GM23338 (cell line): Measurements from ENCODE around the gene GRIK1. TPM values are rescaled to one million over a fixed set of nuclear protein-coding genes. Genes with fewer than 3 reads are reported as not detected.

Source experiments
- ATAC-seq: fragments of 200-7000 bp; cut with Tn5 transposase; 3 replicates; pipeline ENCODE4 v1.9.1; 2020
- DNase-seq: peaks from one replicate; pipeline ENCODE4 v3.0.0-alpha.2; 2015; ENCODE audit warnings: low spot score
- H2AFZ ChIP-seq: fragments of 200-600 bp; sonication (generic); 2 replicates; pipeline ENCODE4 v1.8.0; 2016; ENCODE audit warnings: antibody characterized with exemption, mild to moderate bottlenecking, moderate library complexity
- H3F3A ChIP-seq: fragments of 200-600 bp; sonication (generic); replicated peaks from 2 replicates; pipeline ENCODE4 v1.8.0; 2017; ENCODE audit warnings: antibody characterized with exemption, mixed run types, low read depth
- H3K27ac ChIP-seq: fragments of 200-600 bp; sonication (generic); 2 replicates; pipeline ENCODE4 v1.6.1; 2016; ENCODE audit warnings: low read depth
- H3K27me3 ChIP-seq: fragments of 200-600 bp; sonication (generic); 2 replicates; pipeline ENCODE4 v1.8.0; 2016; ENCODE audit warnings: mild to moderate bottlenecking, mixed run types, moderate library complexity; ENCODE audit not compliant: insufficient read depth
- H3K36me3 ChIP-seq: fragments of 200-600 bp; sonication (generic); 2 replicates; pipeline ENCODE4 v1.8.0; 2016; ENCODE audit warnings: mild to moderate bottlenecking; ENCODE audit not compliant: insufficient read depth
- H3K4me1 ChIP-seq: fragments of 200-600 bp; sonication (generic); 2 replicates; pipeline ENCODE4 v1.8.0; 2016; ENCODE audit warnings: mild to moderate bottlenecking, moderate library complexity; ENCODE audit not compliant: insufficient read depth
- H3K4me2 ChIP-seq: fragments of 200-600 bp; sonication (generic); 2 replicates; pipeline ENCODE4 v1.7.1; 2017; ENCODE audit warnings: mixed run types
- H3K4me3 ChIP-seq: fragments of 200-600 bp; sonication (generic); 2 replicates; pipeline ENCODE4 v1.6.1; 2016; ENCODE audit warnings: mixed run types
- H3K79me2 ChIP-seq: fragments of 200-600 bp; sonication (generic); replicated peaks from 2 replicates; pipeline ENCODE4 v1.8.0; 2017; ENCODE audit warnings: mild to moderate bottlenecking; ENCODE audit not compliant: insufficient read depth
- H3K9me2 ChIP-seq: fragments of 200-600 bp; sonication (generic); 2 replicates; pipeline ENCODE4 v1.8.0; 2017; ENCODE audit not compliant: insufficient read depth
- H4K20me1 ChIP-seq: fragments of 200-600 bp; sonication (generic); replicated peaks from 2 replicates; pipeline ENCODE4 v1.8.0; 2017; ENCODE audit warnings: mild to moderate bottlenecking; ENCODE audit not compliant: insufficient read depth
- H3K27ac Mint-ChIP-seq: 2 replicates; pipeline ENCODE4 v1.8.0; 2020; ENCODE audit warnings: inconsistent platforms, mild to moderate bottlenecking, moderate library complexity, mixed read lengths
- H3K27me3 Mint-ChIP-seq: 3 replicates; pipeline ENCODE4 v1.8.0; 2022; ENCODE audit warnings: low read depth, mild to moderate bottlenecking, moderate library complexity, mixed read lengths, inconsistent platforms; ENCODE audit not compliant: insufficient read depth, poor library complexity
- H3K36me3 Mint-ChIP-seq: 3 replicates; pipeline ENCODE4 v1.8.0; 2021; ENCODE audit warnings: low read depth, mild to moderate bottlenecking, inconsistent platforms, moderate library complexity, mixed read lengths
- H3K4me1 Mint-ChIP-seq: 3 replicates; pipeline ENCODE4 v1.8.0; 2020; ENCODE audit warnings: mild to moderate bottlenecking, inconsistent platforms, mixed read lengths
- H3K4me3 Mint-ChIP-seq: 3 replicates; pipeline ENCODE4 v1.8.0; 2021; ENCODE audit warnings: moderate library complexity, mild to moderate bottlenecking, inconsistent platforms, mixed read lengths
- H3K9me3 Mint-ChIP-seq: 3 replicates; pipeline ENCODE4 v1.8.0; 2020; ENCODE audit warnings: moderate library complexity, mild to moderate bottlenecking, inconsistent platforms, mixed read lengths
- ETS1 ChIP-seq: IDR thresholded peaks from 2 replicates; pipeline ENCODE4 v1.6.1; 2016; ENCODE audit warnings: antibody characterized with exemption
- JUNB ChIP-seq: IDR thresholded peaks from one replicate; pipeline ENCODE4 v1.6.1; 2016; ENCODE audit warnings: antibody characterized with exemption; ENCODE audit not compliant: unreplicated experiment
- STAT1 ChIP-seq: IDR thresholded peaks from one replicate; pipeline ENCODE4 v1.6.1; 2016; ENCODE audit warnings: antibody characterized with exemption; ENCODE audit not compliant: unreplicated experiment
- ZNF331 ChIP-seq: fragments of 250-450 bp; sonication (Bioruptor Pico); IDR thresholded peaks from 2 replicates; pipeline ENCODE4 v1.5.0; 2020; ENCODE audit warnings: low read depth, mild to moderate bottlenecking, moderate library complexity
- ZNF462 ChIP-seq: fragments of 250-450 bp; sonication (Bioruptor Pico); IDR thresholded peaks from 2 replicates; pipeline ENCODE4 v1.5.0; 2020; ENCODE audit warnings: mild to moderate bottlenecking, moderate library complexity
- polyA plus RNA-seq: library from polyadenylated mRNA; unstranded; fragments of >200 nt; fragmentation: Nextera tagmentation; extraction: Ambion mirVana; gene quantifications from 2 replicates; pipeline ENCODE4 v1.2.1, GENCODE V29; 2016
- total RNA-seq: library from RNA; depleted of rRNA; stranded (reverse); fragments of >200 nt; shearing (Covaris generic); gene quantifications from 2 replicates; pipeline ENCODE4 v1.2.3, GENCODE V29; 2014

Gene GRIK1
- total and polyA plus RNA-seq, 2 experiments from 2014 or later, result 0.18 to 0.42 TPM

GRCh38 chr21:29975776-29976175, 36.0 kb upstream of the GRIK1 start:
- H3K9me3 Mint-ChIP-seq, result no peaks in the 10 kb centered on the region
- H3K27ac Mint-ChIP-seq, result no peak overlapping the region
- no peaks in the 10 kb centered on the region for H3K9me2 ChIP-seq
- H3K36me3 ChIP-seq, result no peaks in the 10 kb centered on the region
- no peak overlapping the region for H3K4me3 Mint-ChIP-seq
- H3K27ac ChIP-seq, result no peak overlapping the region
- no peaks in the 10 kb centered on the region for H3K4me1 Mint-ChIP-seq
- no peak overlapping the region for H3K4me2 ChIP-seq
- H4K20me1 ChIP-seq, result no peaks in the 10 kb centered on the region
- H3K4me1 ChIP-seq, result peaks cover 3% of the 10 kb centered on the region; the same call in 1 of the 2 replicates
- H3K27me3 Mint-ChIP-seq, result no peaks in the 10 kb centered on the region
- H3K36me3 Mint-ChIP-seq, result no peaks in the 10 kb centered on the region
- no peak overlapping the region for H3K4me3 ChIP-seq
- H3F3A ChIP-seq, result no peaks in the 10 kb centered on the region
- TF ChIP-seq ZNF331 (CRISPR knock-in tag), result no peak
- no peak for TF ChIP-seq JUNB
- TF ChIP-seq STAT1, result no peak
- TF ChIP-seq ZNF462 (CRISPR knock-in tag), result no peak
- TF ChIP-seq ETS1, result no peak
- DNase-seq, result no peak
- ATAC-seq, result no peak
- H3K27me3 ChIP-seq, result no peaks in the 10 kb centered on the region
- no peak overlapping the region for H2AFZ ChIP-seq
- H3K79me2 ChIP-seq, result no peaks in the 10 kb centered on the region

- Mint-ChIP-seq H3K27me3 (no peaks in the 10 kb centered on the region), H3K4me1 (peaks cover 14% of the 10 kb centered on the region), H3K36me3 (no peaks in the 10 kb centered on the region), H3K4me3 (no peak overlapping the region), H3K9me3 (no peaks in the 10 kb centered on the region), H3K27ac (no peak overlapping the region)
- no peak overlapping the region for H3K4me2 ChIP-seq
- no peaks in the 10 kb centered on the region for H3F3A ChIP-seq
- H3K27ac ChIP-seq, result no peak overlapping the region
- no peak overlapping the region for H2AFZ ChIP-seq
- H4K20me1 ChIP-seq, result no peaks in the 10 kb centered on the region
- no peaks in the 10 kb centered on the region for H3K27me3 ChIP-seq
- DNase-seq (no peak), ATAC-seq (no peak)
- no peaks in the 10 kb centered on the region for H3K9me2 ChIP-seq
- H3K4me3 ChIP-seq, result no peak overlapping the region
- peaks cover 4% of the 10 kb centered on the region for H3K4me1 ChIP-seq
- H3K36me3 ChIP-seq, result no peaks in the 10 kb centered on the region
- no peaks in the 10 kb centered on the region for H3K79me2 ChIP-seq
- no peak for TF ChIP-seq ZNF462 (CRISPR knock-in tag)
These were observed 33.5 kb upstream of the GRIK1 start for GRCh38 chr21:29973258-29973657.
